ENCODE measurements around the gene PRM2.
A peak's percentile ranks its signal among the peaks of the same experiment; 100 is the strongest.

Gene PRM2

GRCh38 chr16:11233727-11234376, 42.4 kb downstream of the PRM2 start:
- TF ChIP-seq ZFP3 (CRISPR knock-in tag; IDR thresholded peaks at IDR 0.05) (no peak), PPARA (CRISPR knock-in tag; IDR thresholded peaks at IDR 0.05; ENCODE audit: borderline replicate concordance) (no peak), ZFP30 (CRISPR knock-in tag; IDR thresholded peaks at IDR 0.05) (no peak), ZNF8 (CRISPR knock-in tag; IDR thresholded peaks at IDR 0.05) (no peak)
- TF ChIP-seq, protein P1, sequence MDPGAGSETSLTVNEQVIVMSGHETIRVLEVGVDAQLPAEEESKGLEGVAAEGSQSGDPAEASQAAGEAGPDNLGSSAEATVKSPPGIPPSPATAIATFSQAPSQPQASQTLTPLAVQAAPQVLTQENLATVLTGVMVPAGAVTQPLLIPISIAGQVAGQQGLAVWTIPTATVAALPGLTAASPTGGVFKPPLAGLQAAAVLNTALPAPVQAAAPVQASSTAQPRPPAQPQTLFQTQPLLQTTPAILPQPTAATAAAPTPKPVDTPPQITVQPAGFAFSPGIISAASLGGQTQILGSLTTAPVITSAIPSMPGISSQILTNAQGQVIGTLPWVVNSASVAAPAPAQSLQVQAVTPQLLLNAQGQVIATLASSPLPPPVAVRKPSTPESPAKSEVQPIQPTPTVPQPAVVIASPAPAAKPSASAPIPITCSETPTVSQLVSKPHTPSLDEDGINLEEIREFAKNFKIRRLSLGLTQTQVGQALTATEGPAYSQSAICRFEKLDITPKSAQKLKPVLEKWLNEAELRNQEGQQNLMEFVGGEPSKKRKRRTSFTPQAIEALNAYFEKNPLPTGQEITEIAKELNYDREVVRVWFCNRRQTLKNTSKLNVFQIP (CRISPR knock-in tag; IDR thresholded peaks at IDR 0.05; ENCODE audit: borderline replicate concordance, low read depth): no peak
- ATAC-seq: no peak

DNA sequence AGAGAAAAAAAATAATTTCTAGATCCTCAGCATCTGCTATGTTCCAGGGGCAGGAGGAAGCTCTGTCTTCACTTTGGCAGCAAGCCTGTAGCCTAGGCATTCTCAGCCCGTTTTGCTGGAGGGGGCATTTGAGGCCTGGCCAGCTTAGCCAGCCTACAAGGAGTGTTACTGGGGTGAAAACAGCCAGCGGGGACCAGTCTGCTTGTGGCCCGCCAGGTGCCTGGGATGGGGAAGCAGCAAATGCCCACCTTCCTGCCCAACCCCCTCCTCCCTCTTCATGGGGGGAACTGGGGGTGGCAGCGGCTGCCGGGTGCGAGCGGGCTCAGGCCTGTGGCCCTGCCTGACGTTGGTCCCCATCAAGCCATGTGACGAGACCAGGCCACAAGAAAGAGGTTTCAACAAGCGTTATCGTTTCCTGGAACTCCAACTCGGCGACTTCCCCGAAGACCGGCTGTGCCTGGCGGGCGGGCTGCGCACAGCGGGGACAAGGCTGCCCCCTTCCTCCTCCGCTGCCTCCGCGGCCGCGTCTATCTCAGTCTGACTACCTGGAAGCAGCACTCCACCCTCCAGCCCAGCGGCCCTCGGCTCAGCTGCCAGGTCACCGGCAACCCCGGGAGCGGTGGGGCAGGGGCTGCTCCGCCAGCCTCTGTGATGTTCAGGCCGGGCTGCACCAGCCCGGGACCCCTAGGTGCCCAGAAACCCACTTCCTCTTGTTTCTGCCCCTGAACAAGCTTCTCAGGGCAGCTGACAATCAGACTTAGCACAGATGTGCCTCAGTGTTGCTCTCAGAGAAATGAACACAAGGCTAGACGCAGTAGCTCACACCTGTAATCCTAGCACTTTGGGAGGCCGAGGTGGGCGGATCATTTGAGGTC, 43.2 kb downstream of the PRM2 start:
- ATAC-seq: peak; percentile 19; the same call in 1 of the 3 replicates
- no peak for TF ChIP-seq ZC3H10 (CRISPR knock-in tag; IDR thresholded peaks at IDR 0.05)
- no peak for TF ChIP-seq ISL1 (CRISPR knock-in tag; IDR thresholded peaks at IDR 0.05)
- TF ChIP-seq CREB5 (CRISPR knock-in tag; IDR thresholded peaks at IDR 0.05; ENCODE audit: low read depth): no peak
- no peak for TF ChIP-seq SNAI2 (CRISPR knock-in tag; IDR thresholded peaks at IDR 0.05)
- TF ChIP-seq, protein P1 (CRISPR knock-in tag; IDR thresholded peaks at IDR 0.05; ENCODE audit: borderline replicate concordance, low read depth): no peak
- no peak for TF ChIP-seq BACH2 (CRISPR knock-in tag; IDR thresholded peaks at IDR 0.05; ENCODE audit: borderline replicate concordance)
- no peak for TF ChIP-seq RARB (CRISPR knock-in tag; IDR thresholded peaks at IDR 0.05)
- no peak for TF ChIP-seq OSR1 (CRISPR knock-in tag; IDR thresholded peaks at IDR 0.05)
- TF ChIP-seq ARNTL (CRISPR knock-in tag; IDR thresholded peaks at IDR 0.05; ENCODE audit: borderline replicate concordance, low read depth): no peak
- TF ChIP-seq GLIS3 (CRISPR knock-in tag; IDR thresholded peaks at IDR 0.05): no peak
- no peak for TF ChIP-seq ESRRG (CRISPR knock-in tag; IDR thresholded peaks at IDR 0.05)
- no peak for TF ChIP-seq ZFP30 (CRISPR knock-in tag; IDR thresholded peaks at IDR 0.05)
- TF ChIP-seq ZFP3 (CRISPR knock-in tag; IDR thresholded peaks at IDR 0.05): no peak
- TF ChIP-seq ZNF565 (CRISPR knock-in tag; conservative IDR thresholded peaks at IDR 0.05; ENCODE audit: low read depth): no peak
- no peak for TF ChIP-seq PPARA (CRISPR knock-in tag; IDR thresholded peaks at IDR 0.05; ENCODE audit: borderline replicate concordance)
- TF ChIP-seq ZNF70 (CRISPR knock-in tag; IDR thresholded peaks at IDR 0.05): no peak

DNA sequence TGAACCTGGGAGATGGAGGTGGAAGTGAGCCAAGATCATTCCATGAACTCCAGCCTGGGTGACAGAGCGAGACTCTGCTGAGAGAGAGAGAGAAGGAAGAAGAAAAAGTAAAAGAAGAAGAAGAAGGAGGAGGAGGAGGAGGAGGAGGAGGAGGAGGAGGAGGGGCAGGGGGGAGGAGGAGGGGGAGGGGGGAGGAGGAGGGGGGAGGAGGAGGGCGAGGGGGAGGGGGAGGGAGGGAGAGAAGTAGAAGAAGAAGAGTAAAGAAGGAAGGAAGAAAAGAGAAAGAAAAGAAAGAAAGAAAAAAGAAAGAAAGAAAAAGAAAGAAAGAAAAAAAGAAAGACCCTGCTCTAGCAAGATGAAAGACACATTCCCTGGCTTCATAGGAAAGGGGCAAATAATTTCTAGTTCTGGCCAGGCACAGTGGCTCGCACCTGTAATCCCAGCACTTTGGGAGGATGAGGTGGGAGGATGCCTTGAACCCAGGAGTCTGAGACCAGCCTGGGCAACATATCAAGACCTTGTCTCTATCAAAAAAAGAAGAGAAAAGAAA, 43.9 kb downstream of the PRM2 start:
- TF ChIP-seq TOX (CRISPR knock-in tag; IDR thresholded peaks at IDR 0.05; ENCODE audit: borderline replicate concordance) (no peak), GLIS3 (CRISPR knock-in tag; IDR thresholded peaks at IDR 0.05) (no peak), ZC3H10 (CRISPR knock-in tag; IDR thresholded peaks at IDR 0.05) (no peak), PPARA (CRISPR knock-in tag; IDR thresholded peaks at IDR 0.05; ENCODE audit: borderline replicate concordance) (no peak), BACH2 (CRISPR knock-in tag; IDR thresholded peaks at IDR 0.05; ENCODE audit: borderline replicate concordance) (no peak), ZNF8 (CRISPR knock-in tag; IDR thresholded peaks at IDR 0.05) (no peak), CREB5 (CRISPR knock-in tag; IDR thresholded peaks at IDR 0.05; ENCODE audit: low read depth) (no peak), ESRRG (CRISPR knock-in tag; IDR thresholded peaks at IDR 0.05) (no peak), OSR1 (CRISPR knock-in tag; IDR thresholded peaks at IDR 0.05) (no peak), ZFP30 (CRISPR knock-in tag; IDR thresholded peaks at IDR 0.05) (no peak), RARB (CRISPR knock-in tag; IDR thresholded peaks at IDR 0.05) (no peak), PATZ1 (CRISPR knock-in tag; IDR thresholded peaks at IDR 0.05; ENCODE audit: borderline replicate concordance) (no peak), ZNF70 (CRISPR knock-in tag; IDR thresholded peaks at IDR 0.05) (no peak), ARNTL (CRISPR knock-in tag; IDR thresholded peaks at IDR 0.05; ENCODE audit: borderline replicate concordance, low read depth) (no peak), TCF4 (CRISPR knock-in tag; IDR thresholded peaks at IDR 0.05; ENCODE audit: borderline replicate concordance) (no peak), CSRNP3 (CRISPR knock-in tag; IDR thresholded peaks at IDR 0.05) (no peak), CSDC2 (CRISPR knock-in tag; IDR thresholded peaks at IDR 0.05) (no peak), ZNF565 (CRISPR knock-in tag; conservative IDR thresholded peaks at IDR 0.05; ENCODE audit: low read depth) (no peak)
- ATAC-seq: no peak

Measured in SK-N-SH treated with all-trans-retinoic acid at 6 μM for 48 hours (cell line).